CD4-positive, alpha-beta T cell treated with Interferon alpha-2 for 1 hour (primary cell): ENCODE data around the gene NAE1.
"Not testable (repeated sequence)": the region's sequence is repeated elsewhere in the genome, so short reads cannot be mapped to it uniquely, and the experiment has no call there.

Experiments used
- DNase-seq, 2 donors: peaks; one replicate each; pipeline ENCODE4 v3.0.0-alpha.2; 2020 to 2022

Gene NAE1

DNA sequence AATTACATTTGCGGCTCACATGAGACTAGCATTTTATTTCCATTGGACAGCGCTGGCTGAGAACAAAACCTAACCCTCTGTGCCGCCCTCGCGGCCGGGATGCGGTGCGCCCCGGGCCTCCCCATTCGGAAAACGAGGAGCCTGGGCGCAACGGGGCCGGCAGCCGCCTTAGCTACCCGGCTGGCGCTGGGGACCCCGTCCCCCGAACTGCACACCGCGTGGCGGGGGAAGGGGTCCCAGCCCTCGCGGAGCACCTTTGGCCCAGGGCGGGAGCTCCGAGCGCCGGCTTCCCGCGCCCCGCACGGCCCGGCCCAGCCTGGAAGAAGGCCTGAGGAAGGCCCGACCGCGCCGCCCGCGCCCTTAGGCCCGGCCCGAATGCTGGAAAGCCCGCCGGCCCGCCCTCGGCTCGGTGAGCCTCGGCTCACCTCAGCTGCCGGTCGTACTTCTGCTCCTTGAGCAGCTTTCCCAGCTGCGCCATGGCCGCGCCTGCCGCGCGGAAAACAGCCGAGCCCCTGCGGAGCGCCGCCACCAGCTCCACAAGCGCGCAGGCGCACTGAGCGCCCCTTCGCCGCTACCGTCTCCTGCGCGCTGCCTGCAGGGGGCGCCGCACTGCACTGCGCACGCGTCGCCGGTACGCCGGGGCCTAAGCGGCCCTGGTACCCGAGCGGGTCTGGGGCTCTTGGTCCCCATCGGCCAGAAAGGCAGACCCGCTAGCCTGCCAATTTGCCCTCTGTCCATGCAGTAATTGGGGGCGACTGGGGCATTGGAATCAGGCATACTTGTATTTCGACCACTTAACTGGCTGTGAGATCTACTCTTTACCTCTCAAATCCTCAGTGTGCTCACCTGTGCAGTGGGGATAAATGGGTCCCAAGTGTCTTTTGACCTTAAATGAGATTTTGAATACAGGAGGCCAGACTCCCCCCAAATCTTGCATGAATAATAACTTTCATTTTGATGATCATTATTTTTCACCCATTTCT lies at the start of gene NAE1:
NAE1 (minus strand) TSS at position 555 of the 983 bp plus-strand sequence; CDS start at position 478, 77 bp downstream.
- peak; percentile 89 to 92 for DNase-seq

DNA sequence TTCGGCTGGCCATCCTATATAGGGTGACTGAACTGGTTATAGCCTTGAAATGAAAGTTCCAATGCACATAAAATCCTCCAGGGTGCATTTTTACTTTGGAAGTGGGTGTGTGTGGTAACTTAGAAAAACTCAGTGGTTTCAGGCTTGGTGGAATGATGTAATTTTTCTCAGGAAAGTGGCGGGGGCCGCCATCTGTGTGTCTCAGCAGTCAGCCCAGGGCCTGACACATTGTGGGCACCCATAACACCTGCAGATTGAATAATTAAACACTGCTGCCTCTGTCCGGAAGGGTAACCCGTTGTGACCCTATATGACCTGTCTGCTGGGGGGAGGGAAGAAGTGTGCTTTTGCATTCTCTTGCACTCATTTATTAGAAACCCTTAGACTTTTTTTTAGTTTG lies 47.3 kb upstream of the NAE1 start:
- peak in 1 of 2 donors; percentile 23 for DNase-seq

- DNase-seq = peak in 1 of 2 donors; percentile 2
Measured at GRCh38 chr16:66874079-66874775, 43.5 kb upstream of the NAE1 start.

- peak in 1 of 2 donors; percentile 14 for DNase-seq
Measured at GRCh38 chr16:66873685-66874055, 42.9 kb upstream of the NAE1 start.

DNA sequence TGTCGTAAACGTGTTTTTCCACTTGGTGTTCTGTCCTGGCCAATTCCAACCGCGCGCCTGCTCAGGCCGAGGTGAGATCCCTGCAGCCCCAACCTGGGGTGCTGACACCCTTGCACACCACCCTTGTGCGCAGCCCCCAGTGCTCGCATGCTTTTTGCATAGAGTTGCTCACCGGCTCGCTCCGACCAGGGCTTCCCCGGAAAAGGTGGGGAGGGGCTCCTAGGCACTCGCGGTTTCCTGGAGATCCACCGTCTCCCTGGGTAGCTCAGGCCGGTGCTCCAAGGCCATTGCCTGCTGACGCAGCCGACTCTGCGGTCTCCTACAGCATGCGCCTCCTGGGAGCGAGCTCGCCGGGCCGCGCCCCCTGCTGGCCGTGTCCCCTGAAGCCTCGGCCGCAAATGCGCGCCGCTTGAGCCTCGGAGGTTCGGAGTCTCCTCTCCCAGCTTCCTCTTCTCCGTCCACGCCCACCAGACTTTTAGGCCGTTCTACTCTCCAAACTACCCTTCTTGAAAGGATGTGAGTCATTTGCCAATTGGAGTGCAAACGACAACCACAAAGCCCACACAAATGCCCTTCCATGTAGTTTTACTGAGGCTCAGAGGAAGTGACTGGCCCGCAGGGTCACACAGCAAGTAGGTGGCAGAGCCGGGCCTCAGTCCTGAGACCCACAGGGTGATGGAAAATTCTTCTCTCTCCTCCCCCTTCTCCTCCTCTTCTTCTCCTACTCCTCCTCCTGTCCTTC lies 42.3 kb upstream of the NAE1 start:
- peak; percentile 88 to 91 for DNase-seq

DNA sequence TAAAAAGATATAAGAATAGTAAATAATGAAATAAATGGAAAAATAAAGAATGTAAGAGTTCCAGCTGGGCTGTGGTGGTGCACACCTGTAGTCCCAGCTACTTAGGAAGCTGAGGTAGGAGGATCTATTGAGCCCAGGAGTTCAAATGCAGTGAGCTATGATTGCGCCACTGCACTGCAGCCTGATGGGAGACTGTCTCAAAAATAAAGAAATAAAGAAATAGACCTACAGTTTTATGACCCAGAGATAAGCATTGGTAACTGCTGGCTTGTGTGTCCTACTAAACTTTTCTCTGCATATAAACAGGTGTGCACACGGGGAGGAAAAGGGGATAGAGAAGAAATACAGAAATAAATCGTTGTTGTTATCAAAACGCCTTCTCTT lies 41.8 kb upstream of the NAE1 start:
- no peak for DNase-seq

GRCh38 chr16:66871840-66872239 lies 41.1 kb upstream of the NAE1 start:
- DNase-seq = no peak

GRCh38 chr16:66871363-66871762 lies 40.6 kb upstream of the NAE1 start:
- not testable (repeated sequence) for DNase-seq

GRCh38 chr16:66869424-66869823 lies 38.6 kb upstream of the NAE1 start:
- DNase-seq = no peak

- no peak for DNase-seq
Measured at GRCh38 chr16:66863707-66864106, 32.9 kb upstream of the NAE1 start.

DNA sequence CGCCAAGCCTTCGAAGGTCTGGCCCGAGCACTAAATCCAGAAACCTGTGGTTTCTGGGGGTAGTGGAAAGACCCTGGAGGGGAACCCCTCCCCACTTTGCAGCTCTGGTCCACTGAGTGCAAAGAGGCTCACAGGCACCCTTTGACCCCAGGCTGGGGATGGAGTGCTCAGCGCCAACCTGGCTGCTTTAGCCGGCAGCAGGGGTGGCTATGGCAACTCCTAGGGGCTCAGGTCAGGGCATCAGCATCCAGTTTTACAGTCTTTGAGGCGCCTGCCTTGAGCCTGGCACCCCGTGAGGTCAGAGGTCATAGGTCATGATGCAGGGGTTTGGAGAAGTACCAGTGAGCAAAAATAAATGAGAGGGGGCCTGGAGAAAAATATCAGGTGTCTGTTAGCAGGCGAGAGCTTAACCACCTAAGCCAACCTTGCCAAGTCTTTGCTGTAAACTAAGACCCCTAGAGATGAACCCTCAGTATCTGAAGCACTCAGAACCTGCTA lies 31.3 kb upstream of the NAE1 start:
- no peak for DNase-seq

GRCh38 chr16:66859397-66860068 lies 28.8 kb upstream of the NAE1 start:
- no peak for DNase-seq

GRCh38 chr16:66858740-66859396 lies 28.1 kb upstream of the NAE1 start:
- DNase-seq = no peak

DNA sequence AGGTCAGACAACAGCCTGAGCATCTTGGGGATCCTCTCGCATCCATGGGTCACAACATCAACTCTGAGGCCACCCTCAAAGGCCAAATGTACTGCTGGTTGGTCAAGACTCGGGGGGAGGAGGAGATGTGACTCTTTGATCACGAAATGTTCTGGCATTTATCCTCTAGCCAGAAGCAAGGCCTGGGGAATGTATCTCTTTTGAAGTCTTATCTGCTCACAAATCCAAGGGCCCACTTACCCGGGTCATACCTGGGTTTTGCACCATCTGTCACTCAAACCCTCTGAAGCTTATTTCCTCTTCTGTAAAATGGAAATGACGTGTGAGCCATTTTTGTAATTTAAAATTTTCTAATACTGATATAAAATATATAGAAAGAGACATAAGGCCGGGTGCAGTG lies 26.7 kb upstream of the NAE1 start:
- no peak for DNase-seq

- no peak for DNase-seq
Measured at GRCh38 chr16:66856801-66857200, 26.0 kb upstream of the NAE1 start.

DNA sequence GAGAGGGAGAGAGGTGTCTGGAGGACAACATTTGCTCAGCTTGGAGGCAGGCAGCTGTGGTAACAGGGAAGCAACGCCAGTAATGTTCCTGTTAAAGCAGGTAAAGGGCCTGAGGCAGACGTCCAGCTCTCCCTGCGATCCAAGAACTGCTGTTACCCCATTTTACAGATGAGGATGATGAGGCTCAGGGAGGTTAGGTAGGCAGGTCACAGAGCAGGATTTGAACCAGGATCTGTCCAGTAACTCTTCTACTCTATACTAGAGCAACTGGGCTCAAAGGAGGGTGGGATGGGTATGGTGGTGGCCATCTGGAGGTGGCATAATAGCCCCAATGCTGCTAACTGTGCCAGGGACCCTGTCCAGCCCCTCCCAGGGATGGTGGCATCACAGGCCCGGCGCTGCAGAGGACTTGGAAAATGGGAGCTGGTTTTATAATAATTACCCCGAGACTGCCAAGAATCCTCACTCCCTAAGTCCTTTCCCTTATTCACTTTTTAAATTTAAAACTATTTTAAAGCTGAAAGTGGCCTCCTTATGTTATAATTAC lies 25.5 kb upstream of the NAE1 start:
- no peak for DNase-seq

- no peak for DNase-seq
Measured at GRCh38 chr16:66853261-66854139, 22.7 kb upstream of the NAE1 start.

DNA sequence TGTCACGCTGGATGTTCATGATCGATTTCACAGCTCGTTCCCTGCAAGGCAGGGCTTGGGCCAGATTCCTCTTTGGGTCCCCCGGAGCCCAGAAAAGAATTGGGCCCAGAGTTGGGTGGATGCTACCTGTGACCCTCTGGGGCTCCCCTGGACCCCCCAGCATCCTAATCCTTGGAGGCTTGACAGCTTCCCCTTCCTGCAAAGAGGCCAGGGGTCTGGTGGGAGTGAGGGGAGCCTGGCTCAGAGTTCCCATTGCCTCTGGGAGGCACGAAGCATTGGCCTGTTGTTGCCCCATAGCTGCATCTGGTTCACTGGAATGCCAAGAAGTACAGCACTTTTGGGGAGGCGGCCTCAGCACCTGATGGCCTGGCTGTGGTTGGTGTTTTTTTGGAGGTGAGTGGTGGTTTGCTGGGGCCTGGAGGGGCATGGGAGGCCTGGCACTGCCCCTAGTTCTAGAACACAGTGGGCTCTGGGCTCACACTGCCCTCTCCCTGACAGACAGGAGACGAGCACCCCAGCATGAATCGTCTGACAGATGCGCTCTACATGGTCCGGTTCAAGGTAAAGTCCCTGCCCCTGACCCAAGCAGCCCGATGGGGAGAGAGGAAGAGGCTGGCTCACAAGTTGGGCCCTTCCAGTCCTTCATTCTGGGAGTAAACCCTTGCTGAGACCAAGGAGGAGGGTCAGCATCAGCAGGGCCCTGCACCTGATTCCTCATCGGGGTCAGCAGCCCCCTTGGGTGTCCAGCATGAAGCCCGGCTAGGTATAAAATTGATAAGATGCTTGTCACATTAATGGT lies 20.6 kb upstream of the NAE1 start:
- DNase-seq = no peak

GRCh38 chr16:66850115-66850815 lies 19.5 kb upstream of the NAE1 start:
- DNase-seq = no peak
